RKO (cell line): Measurements from ENCODE around the gene KATNAL2.

Experiments
- DNase-seq: peaks from one replicate; pipeline ENCODE4 v3.0.0-alpha.2; 2016; ENCODE audit warnings: low spot score

KATNAL2 gene

GRCh38 chr18:47115205-47115604 lies 197.8 kb downstream of the KATNAL2 start:
- DNase-seq = no peak

GRCh38 chr18:47118981-47119380 lies 201.6 kb downstream of the KATNAL2 start:
- peak; percentile 6 for DNase-seq

- DNase-seq = no peak
Observed at GRCh38 chr18:47120428-47120827, 203.0 kb downstream of the KATNAL2 start.

GRCh38 chr18:47121146-47121545 lies 203.7 kb downstream of the KATNAL2 start:
- no peak for DNase-seq

GRCh38 chr18:47141289-47141688 lies 223.9 kb downstream of the KATNAL2 start:
- DNase-seq = no peak

GRCh38 chr18:47143153-47143552 lies 225.8 kb downstream of the KATNAL2 start:
- DNase-seq = no peak

- DNase-seq = no peak
Observed at GRCh38 chr18:47143899-47144485, 226.6 kb downstream of the KATNAL2 start.

- no peak for DNase-seq
Observed at GRCh38 chr18:47146206-47146605, 228.8 kb downstream of the KATNAL2 start.

GRCh38 chr18:47149457-47150028 lies 232.1 kb downstream of the KATNAL2 start:
- peak; percentile 15 for DNase-seq

GRCh38 chr18:47150029-47150823 lies 232.8 kb downstream of the KATNAL2 start, which contains the start of gene HDHD2:
HDHD2 (minus strand) TSS chr18:47150500; CDS start chr18:47136439, 14,061 bp downstream.
- peak; percentile 84 for DNase-seq

- no peak for DNase-seq
Observed at GRCh38 chr18:47150824-47151366, 233.5 kb downstream of the KATNAL2 start.

GRCh38 chr18:47151439-47151838 lies 234.0 kb downstream of the KATNAL2 start:
- no peak for DNase-seq
